LNCAP (cell line): ENCODE data around the gene KLHL40.

Source experiments
- CTCF ChIP-seq: fragments of 450-650 bp; IDR thresholded peaks from 2 replicates; pipeline ENCODE4 v1.5.1; 2017; ENCODE audit warnings: mild to moderate bottlenecking

Gene KLHL40

GRCh38 chr3:42735019-42735418 lies 49.7 kb downstream of the KLHL40 start:
- TF ChIP-seq CTCF = no peak

GRCh38 chr3:42735615-42736014 lies 50.3 kb downstream of the KLHL40 start:
- no peak for TF ChIP-seq CTCF

- no peak for TF ChIP-seq CTCF
Observed at GRCh38 chr3:42736081-42736480, 50.7 kb downstream of the KLHL40 start.

GRCh38 chr3:42736531-42736930 lies 51.2 kb downstream of the KLHL40 start:
- no peak for TF ChIP-seq CTCF

- no peak for TF ChIP-seq CTCF
Observed at GRCh38 chr3:42739401-42740158, 54.2 kb downstream of the KLHL40 start.

GRCh38 chr3:42741796-42742195 lies 56.5 kb downstream of the KLHL40 start:
- no peak for TF ChIP-seq CTCF
